GM23248 (cell line): ENCODE data around the gene PLEKHD1. TPM values are rescaled to one million over a fixed set of nuclear protein-coding genes. Genes with fewer than 3 reads are reported as not detected.

Source experiments
- DNase-seq: peaks from one replicate; pipeline ENCODE4 v3.0.0-alpha.2; 2015
- H2AFZ ChIP-seq: fragments of 200-600 bp; sonication (generic); 2 replicates; pipeline ENCODE4 v1.6.1; 2016; ENCODE audit warnings: antibody characterized with exemption
- H3F3A ChIP-seq: fragments of 200-600 bp; sonication (generic); 2 replicates; pipeline ENCODE4 v1.6.1; 2016; ENCODE audit warnings: mild to moderate bottlenecking, antibody characterized with exemption, mixed run types; ENCODE audit not compliant: insufficient read depth
- H3K27ac ChIP-seq: fragments of 200-600 bp; sonication (generic); 2 replicates; pipeline ENCODE4 v1.5.1; 2016; ENCODE audit warnings: mild to moderate bottlenecking
- H3K27me3 ChIP-seq: fragments of 200-600 bp; sonication (generic); replicated peaks from 2 replicates; pipeline ENCODE4 v1.6.1; 2016; ENCODE audit warnings: mild to moderate bottlenecking; ENCODE audit not compliant: insufficient read depth
- H3K36me3 ChIP-seq: fragments of 200-600 bp; sonication (generic); 2 replicates; pipeline ENCODE4 v1.6.1; 2016; ENCODE audit warnings: low read depth, mild to moderate bottlenecking
- H3K4me1 ChIP-seq: fragments of 200-600 bp; sonication (generic); 2 replicates; pipeline ENCODE4 v1.6.1; 2016; ENCODE audit warnings: mild to moderate bottlenecking; ENCODE audit not compliant: insufficient read depth
- H3K4me2 ChIP-seq: fragments of 200-600 bp; sonication (generic); one replicate; pipeline ENCODE4 v1.6.1; 2016; ENCODE audit warnings: mild to moderate bottlenecking; ENCODE audit not compliant: unreplicated experiment
- H3K4me3 ChIP-seq: fragments of 200-600 bp; sonication (generic); 2 replicates; pipeline ENCODE4 v1.5.1; 2016; ENCODE audit warnings: mild to moderate bottlenecking
- H3K79me2 ChIP-seq: fragments of 200-600 bp; sonication (generic); 2 replicates; pipeline ENCODE4 v1.6.1; 2016; ENCODE audit warnings: mild to moderate bottlenecking; ENCODE audit not compliant: insufficient read depth
- H3K9ac ChIP-seq: fragments of 200-600 bp; sonication (generic); 2 replicates; pipeline ENCODE4 v1.6.1; 2016; ENCODE audit warnings: mild to moderate bottlenecking
- H3K9me2 ChIP-seq: fragments of 200-600 bp; sonication (generic); 2 replicates; pipeline ENCODE4 v1.6.1; 2016; ENCODE audit warnings: mixed run types, mild to moderate bottlenecking, moderate library complexity; ENCODE audit not compliant: insufficient read depth
- H3K9me3 ChIP-seq: fragments of 200-600 bp; sonication (generic); one replicate; pipeline ENCODE4 v1.6.1; 2017; ENCODE audit warnings: low read depth
- H4K20me1 ChIP-seq: fragments of 200-600 bp; sonication (generic); 2 replicates; pipeline ENCODE4 v1.6.0; 2016; ENCODE audit not compliant: insufficient read depth
- EZH2 ChIP-seq: fragments of 200-600 bp; sonication (generic); IDR thresholded peaks from 2 replicates; pipeline ENCODE4 v1.6.1; 2018; ENCODE audit warnings: antibody characterized with exemption, mild to moderate bottlenecking; ENCODE audit not compliant: insufficient read depth, poor library complexity, severe bottlenecking
- EZH2phosphoT487 ChIP-seq: fragments of 200-600 bp; sonication (generic); IDR thresholded peaks from 2 replicates; pipeline ENCODE4 v1.6.1; 2018; ENCODE audit warnings: antibody characterized with exemption, moderate library complexity, mild to moderate bottlenecking, low read depth; ENCODE audit not compliant: insufficient read depth
- WGBS, 2 experiments: methylation state at CpG; one replicate each; pipeline ENCODE4 v1.1.6; 2015 to 2017; ENCODE audit warnings: low lambda C conversion rate in 2 of 2, low coverage in 1 of 2; ENCODE audit errors: missing lambda C conversion rate in 2 of 2; 5-methylcytosine and 5-hydroxymethylcytosine counted together
- in situ Hi-C: fragments of 300-500 bp; cut with MboI; formaldehyde crosslinking; loops from 2 replicates; pipeline ENCODE4 v1.15.0; 2020
- polyA plus RNA-seq: library from polyadenylated mRNA; unstranded; fragments of >200 nt; fragmentation: Nextera tagmentation; extraction: Ambion mirVana; gene quantifications from 2 replicates; pipeline ENCODE4 v1.2.1, GENCODE V29; 2016
- total RNA-seq: library from RNA; depleted of rRNA; stranded (reverse); fragments of >200 nt; shearing (Covaris generic); gene quantifications from 2 replicates; pipeline ENCODE4 v1.2.3, GENCODE V29; 2014

The PLEKHD1 gene
- total and polyA plus RNA-seq, 2 experiments from 2014 or later = not detected

DNA sequence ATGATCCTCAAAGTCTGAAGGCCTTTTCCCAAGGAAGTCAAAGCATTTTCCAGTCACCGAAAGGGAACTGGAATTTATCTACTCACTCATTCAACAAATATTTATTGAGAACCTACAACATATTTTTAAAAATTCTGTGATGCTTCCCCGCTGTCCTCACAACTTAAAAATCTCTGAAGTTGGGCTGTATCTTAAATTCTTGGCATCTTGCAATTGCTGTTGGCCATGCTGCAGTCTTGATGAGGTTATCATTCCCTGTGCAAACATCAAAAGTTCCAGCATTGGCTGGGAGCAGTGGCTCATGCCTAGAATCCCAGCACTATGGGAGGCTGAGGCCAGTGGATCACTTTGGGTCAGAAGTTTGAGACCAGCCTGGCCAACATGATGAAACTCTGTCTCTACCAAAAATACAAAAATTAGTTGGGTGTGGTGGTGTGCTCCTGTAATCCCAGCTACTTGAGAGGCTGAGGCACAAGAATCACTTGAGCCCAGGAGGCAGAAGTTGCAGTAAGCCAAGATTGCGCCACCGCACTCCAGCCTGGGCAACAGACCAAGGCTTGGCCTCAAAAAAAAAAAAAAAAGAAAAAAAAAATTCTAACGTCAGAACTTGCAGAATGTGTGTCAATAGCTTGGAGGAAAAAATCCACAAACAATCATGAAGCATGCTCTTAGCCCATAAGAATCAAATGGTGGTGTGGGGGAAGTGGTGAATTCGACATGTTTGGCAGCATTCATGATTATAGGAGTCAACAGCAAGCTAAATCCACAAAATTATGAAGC is 55.3 kb downstream of the PLEKHD1 start:
- TF ChIP-seq EZH2 = no peak
- no peak for TF ChIP-seq EZH2phosphoT487
- H3K4me3 ChIP-seq = no peak overlapping the region
- no peaks in the 10 kb centered on the region for H4K20me1 ChIP-seq
- H3K4me2 ChIP-seq = no peak overlapping the region
- no peak overlapping the region for H2AFZ ChIP-seq
- H3F3A ChIP-seq = no peaks in the 10 kb centered on the region
- H3K4me1 ChIP-seq = no peaks in the 10 kb centered on the region
- no peaks in the 10 kb centered on the region for H3K36me3 ChIP-seq
- in situ Hi-C loops = no loop called here
- peak; percentile 68 for DNase-seq
- no peak overlapping the region for H3K9ac ChIP-seq
- 47 to 50% methylated on average over 6 of the region's 6 CpGs for WGBS, 2 experiments
- H3K9me2 ChIP-seq = no peaks in the 10 kb centered on the region
- H3K79me2 ChIP-seq = no peaks in the 10 kb centered on the region
- peaks cover 8% of the 10 kb centered on the region; the same call in 1 of the 2 replicates for H3K27me3 ChIP-seq
- H3K27ac ChIP-seq = no peak overlapping the region
- no peaks in the 10 kb centered on the region for H3K9me3 ChIP-seq

GRCh38 chr14:69540654-69541335 is 56.3 kb downstream of the PLEKHD1 start:
- H3K4me1 ChIP-seq = no peaks in the 10 kb centered on the region
- H3F3A ChIP-seq = no peaks in the 10 kb centered on the region
- no peak for TF ChIP-seq EZH2phosphoT487
- no peak for TF ChIP-seq EZH2
- DNase-seq = no peak
- H3K36me3 ChIP-seq = no peaks in the 10 kb centered on the region
- H3K4me3 ChIP-seq = no peak overlapping the region
- 37 to 42% methylated on average over 5 of the region's 5 CpGs for WGBS, 2 experiments
- H3K27me3 ChIP-seq = peaks cover 5% of the 10 kb centered on the region; the same call in 1 of the 2 replicates
- H3K4me2 ChIP-seq = no peak overlapping the region
- H3K27ac ChIP-seq = no peak overlapping the region
- no peaks in the 10 kb centered on the region for H3K79me2 ChIP-seq
- no peak overlapping the region for H3K9ac ChIP-seq
- H3K9me3 ChIP-seq = no peaks in the 10 kb centered on the region
- no peaks in the 10 kb centered on the region for H3K9me2 ChIP-seq
- no peak overlapping the region for H2AFZ ChIP-seq
- in situ Hi-C loops = no loop called here
- no peaks in the 10 kb centered on the region for H4K20me1 ChIP-seq

DNA sequence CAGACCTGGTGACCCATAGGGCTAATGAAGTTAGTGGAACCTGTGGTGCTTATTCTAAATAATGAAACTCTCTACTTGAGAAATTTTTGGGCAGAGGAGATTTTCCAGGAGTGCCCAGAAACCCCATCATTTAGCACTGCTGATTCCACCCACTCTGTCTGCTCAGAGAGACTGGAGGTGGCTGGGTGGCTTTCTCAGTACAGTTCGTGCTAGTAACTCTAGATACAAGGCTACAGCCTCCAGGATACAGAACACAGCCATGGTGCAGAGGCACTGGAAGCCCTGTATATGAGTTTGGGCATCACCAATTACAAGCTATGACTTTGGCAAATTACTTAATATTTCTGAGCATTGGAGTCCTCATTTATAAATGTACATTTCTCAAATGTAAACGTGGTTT is 57.8 kb downstream of the PLEKHD1 start:
- no peaks in the 10 kb centered on the region for H3K4me1 ChIP-seq
- no peaks in the 10 kb centered on the region for H3K79me2 ChIP-seq
- H3K4me2 ChIP-seq = no peak overlapping the region
- H3F3A ChIP-seq = no peaks in the 10 kb centered on the region
- no peak overlapping the region for H3K9ac ChIP-seq
- H2AFZ ChIP-seq = no peak overlapping the region
- DNase-seq = no peak
- H3K36me3 ChIP-seq = no peaks in the 10 kb centered on the region
- no peaks in the 10 kb centered on the region; the same call in 1 of the 2 replicates for H3K27me3 ChIP-seq
- no peak overlapping the region for H3K4me3 ChIP-seq
- no peaks in the 10 kb centered on the region for H3K9me2 ChIP-seq
- no peak overlapping the region for H3K27ac ChIP-seq
- 37 to 44% methylated on average over 2 of the region's 2 CpGs for WGBS, 2 experiments
- in situ Hi-C loops = no loop called here
- no peaks in the 10 kb centered on the region for H3K9me3 ChIP-seq
- no peaks in the 10 kb centered on the region for H4K20me1 ChIP-seq
- no peak for TF ChIP-seq EZH2
- no peak for TF ChIP-seq EZH2phosphoT487

- Histone ChIP-seq H3F3A (no peaks in the 10 kb centered on the region), H3K36me3 (no peaks in the 10 kb centered on the region), H3K4me3 (no peak overlapping the region), H3K4me1 (no peaks in the 10 kb centered on the region), H3K27ac (no peak overlapping the region), H3K4me2 (no peak overlapping the region), H3K9me3 (no peaks in the 10 kb centered on the region), H3K27me3 (peaks cover 3% of the 10 kb centered on the region; the same call in 1 of the 2 replicates), H3K9ac (no peak overlapping the region), H3K79me2 (no peaks in the 10 kb centered on the region), H4K20me1 (no peaks in the 10 kb centered on the region), H3K9me2 (no peaks in the 10 kb centered on the region), H2AFZ (no peak overlapping the region)
- 40 to 44% methylated on average over 12 of the region's 12 CpGs for WGBS, 2 experiments
- no peak for TF ChIP-seq EZH2
- TF ChIP-seq EZH2phosphoT487 = no peak
- DNase-seq = peak; percentile 86
- in situ Hi-C loops = no loop called here
These were observed 59.0 kb downstream of the PLEKHD1 start for GRCh38 chr14:69543341-69544115.
